ENCODE results near the gene PSMD13.
"Not testable (repeated sequence)": the region's sequence is repeated elsewhere in the genome, so short reads cannot be mapped to it uniquely, and the experiment has no call there.

Gene PSMD13

GRCh38 chr11:236774-237767 lies at the start of gene PSMD13:
TSS of gene PSMD13 (plus strand) at chr11:236976. CDS start at chr11:237050, 74 bp downstream.
- peak; percentile 85 for DNase-seq

GRCh38 chr11:189200-189783 lies 47.5 kb upstream of the PSMD13 start:
- not testable (repeated sequence) for DNase-seq

- not testable (repeated sequence) for DNase-seq
These were observed 46.9 kb upstream of the PSMD13 start for GRCh38 chr11:189843-190311.

GRCh38 chr11:190546-190945 lies 46.2 kb upstream of the PSMD13 start:
- DNase-seq, result not testable (repeated sequence)

- not testable (repeated sequence) for DNase-seq
These were observed 45.0 kb upstream of the PSMD13 start for GRCh38 chr11:191490-192478.

GRCh38 chr11:192674-193128 lies 44.1 kb upstream of the PSMD13 start, which contains the start of gene SCGB1C1:
TSS of gene SCGB1C1 (plus strand) at chr11:193078. CDS start at chr11:193100, 22 bp downstream.
- not testable (repeated sequence) for DNase-seq

GRCh38 chr11:193481-193880 lies 43.3 kb upstream of the PSMD13 start:
- DNase-seq, result not testable (repeated sequence)

- no peak for DNase-seq
These were observed 39.7 kb upstream of the PSMD13 start for GRCh38 chr11:196786-197731.

- DNase-seq, result no peak
These were observed 39.0 kb upstream of the PSMD13 start for GRCh38 chr11:197741-198235.

GRCh38 chr11:198236-198806 lies 38.5 kb upstream of the PSMD13 start:
- DNase-seq, result no peak

GRCh38 chr11:199004-199581 lies 37.7 kb upstream of the PSMD13 start:
- DNase-seq, result no peak

GRCh38 chr11:199782-200181 lies 37.0 kb upstream of the PSMD13 start:
- DNase-seq, result no peak

GRCh38 chr11:200224-201003 lies 36.4 kb upstream of the PSMD13 start:
- no peak for DNase-seq

- DNase-seq, result no peak
These were observed 34.8 kb upstream of the PSMD13 start for GRCh38 chr11:201966-202365.

- DNase-seq, result no peak
These were observed 34.3 kb upstream of the PSMD13 start for GRCh38 chr11:202490-202889.

GRCh38 chr11:203056-203944 lies 33.5 kb upstream of the PSMD13 start:
- no peak for DNase-seq

GRCh38 chr11:203945-204586 lies 32.7 kb upstream of the PSMD13 start:
- no peak for DNase-seq

- no peak for DNase-seq
These were observed 32.1 kb upstream of the PSMD13 start for GRCh38 chr11:204587-205109.

All from amniotic stem cell (primary cell).